ENCODE results near the gene USF3. TPM values are rescaled to one million over a fixed set of nuclear protein-coding genes. Genes with fewer than 3 reads are reported as not detected.
A peak's percentile ranks its signal among the peaks of the same experiment; 100 is the strongest.

USF3 gene
- total RNA-seq, 2 donors from 2014 or later = 28.4 to 31.9 TPM

GRCh38 chr3:113685956-113686721, 10.3 kb downstream of the USF3 start:
- H3K36me3 Mint-ChIP-seq (ENCODE audit: low read depth) = no peaks in the 10 kb centered on the region

GRCh38 chr3:113685124-113685523, 11.3 kb downstream of the USF3 start:
- H3K27me3 Mint-ChIP-seq = no peaks in the 10 kb centered on the region
- H3K36me3 Mint-ChIP-seq (ENCODE audit: low read depth) = no peaks in the 10 kb centered on the region
- no peak overlapping the region for H3K4me3 Mint-ChIP-seq

More at GRCh38 chr3:113685956-113686721, 10.3 kb downstream of the USF3 start:
- ATAC-seq (no peak), DNase-seq (no peak)
- Mint-ChIP-seq H3K4me1 (peaks cover 4% of the 10 kb centered on the region), H3K27me3 (no peaks in the 10 kb centered on the region), H3K27ac (no peak overlapping the region), H3K4me3 (no peak overlapping the region)
- no peaks in the 10 kb centered on the region for H3K9me3 ChIP-seq (ENCODE audit: control insufficient read depth, low read length, poor library complexity, severe bottlenecking)

GRCh38 chr3:113684271-113684819, 12.1 kb downstream of the USF3 start:
- no peak overlapping the region for H3K27ac Mint-ChIP-seq
- no peaks in the 10 kb centered on the region for H3K36me3 Mint-ChIP-seq (ENCODE audit: low read depth)
- ATAC-seq (no peak), DNase-seq (no peak)
- H3K27me3 Mint-ChIP-seq = no peaks in the 10 kb centered on the region
- no peaks in the 10 kb centered on the region for H3K9me3 ChIP-seq (ENCODE audit: control insufficient read depth, low read length, poor library complexity, severe bottlenecking)
- no peak overlapping the region for H3K4me3 Mint-ChIP-seq
- H3K4me1 Mint-ChIP-seq = peaks cover 4% of the 10 kb centered on the region

More at GRCh38 chr3:113685124-113685523, 11.3 kb downstream of the USF3 start:
- ATAC-seq = no peak
- H3K9me3 ChIP-seq (ENCODE audit: control insufficient read depth, low read length, poor library complexity, severe bottlenecking) = no peaks in the 10 kb centered on the region
- H3K27ac Mint-ChIP-seq = no peak overlapping the region
- no peak for DNase-seq
- peaks cover 4% of the 10 kb centered on the region for H3K4me1 Mint-ChIP-seq

GRCh38 chr3:113678773-113679172, 17.7 kb downstream of the USF3 start:
- no peaks in the 10 kb centered on the region for H3K9me3 ChIP-seq (ENCODE audit: control insufficient read depth, low read length, poor library complexity, severe bottlenecking)
- DNase-seq (no peak), ATAC-seq (no peak)
- H3K27me3 Mint-ChIP-seq = no peaks in the 10 kb centered on the region
- H3K36me3 Mint-ChIP-seq (ENCODE audit: low read depth) = peaks cover 7% of the 10 kb centered on the region
- H3K4me1 Mint-ChIP-seq = peaks cover 8% of the 10 kb centered on the region
- no peak overlapping the region for H3K4me3 Mint-ChIP-seq
- H3K27ac Mint-ChIP-seq = peak overlapping the region; percentile 46

GRCh38 chr3:113677737-113678136, 18.7 kb downstream of the USF3 start:
- Mint-ChIP-seq H3K27me3 (no peaks in the 10 kb centered on the region), H3K4me1 (peaks cover 8% of the 10 kb centered on the region), H3K27ac (no peak overlapping the region), H3K4me3 (no peak overlapping the region), H3K36me3 (ENCODE audit: low read depth) (peaks cover 7% of the 10 kb centered on the region)
- DNase-seq (no peak), ATAC-seq (no peak)
- no peaks in the 10 kb centered on the region for H3K9me3 ChIP-seq (ENCODE audit: control insufficient read depth, low read length, poor library complexity, severe bottlenecking)

- no peak overlapping the region for H3K27ac Mint-ChIP-seq
- peaks cover 8% of the 10 kb centered on the region for H3K4me1 Mint-ChIP-seq
- peaks cover 7% of the 10 kb centered on the region for H3K36me3 Mint-ChIP-seq (ENCODE audit: low read depth)
- DNase-seq = no peak
- H3K9me3 ChIP-seq (ENCODE audit: control insufficient read depth, low read length, poor library complexity, severe bottlenecking) = no peaks in the 10 kb centered on the region
- no peak overlapping the region for H3K4me3 Mint-ChIP-seq
- no peaks in the 10 kb centered on the region for H3K27me3 Mint-ChIP-seq
- no peak for ATAC-seq
Observed at GRCh38 chr3:113676261-113676660, 20.2 kb downstream of the USF3 start.

GRCh38 chr3:113673593-113673992, 22.8 kb downstream of the USF3 start:
- H3K36me3 Mint-ChIP-seq (ENCODE audit: low read depth) = peaks cover 11% of the 10 kb centered on the region
- DNase-seq (no peak), ATAC-seq (no peak)
- H3K27me3 Mint-ChIP-seq = no peaks in the 10 kb centered on the region
- H3K4me3 Mint-ChIP-seq = no peak overlapping the region
- no peak overlapping the region for H3K27ac Mint-ChIP-seq
- H3K9me3 ChIP-seq (ENCODE audit: control insufficient read depth, low read length, poor library complexity, severe bottlenecking) = no peaks in the 10 kb centered on the region
- peaks cover 16% of the 10 kb centered on the region for H3K4me1 Mint-ChIP-seq

- peaks cover 16% of the 10 kb centered on the region for H3K4me1 Mint-ChIP-seq
- DNase-seq = no peak
- no peak for ATAC-seq
- peak overlapping the region; percentile 76 for H3K27ac Mint-ChIP-seq
- H3K36me3 Mint-ChIP-seq (ENCODE audit: low read depth) = peaks cover 8% of the 10 kb centered on the region
- H3K27me3 Mint-ChIP-seq = no peaks in the 10 kb centered on the region
- no peak overlapping the region for H3K4me3 Mint-ChIP-seq
- H3K9me3 ChIP-seq (ENCODE audit: control insufficient read depth, low read length, poor library complexity, severe bottlenecking) = no peaks in the 10 kb centered on the region
Observed at GRCh38 chr3:113668015-113668414, 28.4 kb downstream of the USF3 start.

- no peak for ATAC-seq
- no peak overlapping the region for H3K4me3 Mint-ChIP-seq
- no peak for DNase-seq
- H3K27ac Mint-ChIP-seq = no peak overlapping the region
- H3K4me1 Mint-ChIP-seq = peaks cover 14% of the 10 kb centered on the region
- H3K36me3 Mint-ChIP-seq (ENCODE audit: low read depth) = peaks cover 13% of the 10 kb centered on the region
- no peaks in the 10 kb centered on the region for H3K27me3 Mint-ChIP-seq
- H3K9me3 ChIP-seq (ENCODE audit: control insufficient read depth, low read length, poor library complexity, severe bottlenecking) = no peaks in the 10 kb centered on the region
Observed at GRCh38 chr3:113664523-113665094, 31.8 kb downstream of the USF3 start.

GRCh38 chr3:113663761-113664160, 32.7 kb downstream of the USF3 start:
- H3K9me3 ChIP-seq (ENCODE audit: control insufficient read depth, low read length, poor library complexity, severe bottlenecking) = no peaks in the 10 kb centered on the region
- H3K27me3 Mint-ChIP-seq = no peaks in the 10 kb centered on the region
- peaks cover 8% of the 10 kb centered on the region for H3K4me1 Mint-ChIP-seq
- H3K36me3 Mint-ChIP-seq (ENCODE audit: low read depth) = peaks cover 14% of the 10 kb centered on the region
- H3K27ac Mint-ChIP-seq = no peak overlapping the region
- ATAC-seq = no peak
- no peak overlapping the region for H3K4me3 Mint-ChIP-seq
- no peak for DNase-seq

GRCh38 chr3:113663324-113663750, 33.1 kb downstream of the USF3 start:
- ATAC-seq (no peak), DNase-seq (no peak)
- no peaks in the 10 kb centered on the region for H3K27me3 Mint-ChIP-seq
- peaks cover 4% of the 10 kb centered on the region for H3K4me1 Mint-ChIP-seq
- H3K9me3 ChIP-seq (ENCODE audit: control insufficient read depth, low read length, poor library complexity, severe bottlenecking) = no peaks in the 10 kb centered on the region
- H3K36me3 Mint-ChIP-seq (ENCODE audit: low read depth) = peaks cover 14% of the 10 kb centered on the region
- no peak overlapping the region for H3K27ac Mint-ChIP-seq
- H3K4me3 Mint-ChIP-seq = no peak overlapping the region

- no peak overlapping the region for H3K27ac Mint-ChIP-seq
- H3K4me3 Mint-ChIP-seq = no peak overlapping the region
- no peaks in the 10 kb centered on the region for H3K27me3 Mint-ChIP-seq
- DNase-seq (no peak), ATAC-seq (no peak)
- peaks cover 14% of the 10 kb centered on the region for H3K36me3 Mint-ChIP-seq (ENCODE audit: low read depth)
- H3K9me3 ChIP-seq (ENCODE audit: control insufficient read depth, low read length, poor library complexity, severe bottlenecking) = no peaks in the 10 kb centered on the region
- H3K4me1 Mint-ChIP-seq = peaks cover 2% of the 10 kb centered on the region
Observed at GRCh38 chr3:113662824-113663223, 33.6 kb downstream of the USF3 start.

GRCh38 chr3:113660896-113661295, 35.5 kb downstream of the USF3 start:
- Mint-ChIP-seq H3K4me1 (no peaks in the 10 kb centered on the region), H3K36me3 (ENCODE audit: low read depth) (peaks cover 14% of the 10 kb centered on the region), H3K27me3 (no peaks in the 10 kb centered on the region), H3K27ac (no peak overlapping the region), H3K4me3 (no peak overlapping the region)
- ATAC-seq (no peak), DNase-seq (no peak)
- H3K9me3 ChIP-seq (ENCODE audit: control insufficient read depth, low read length, poor library complexity, severe bottlenecking) = no peaks in the 10 kb centered on the region
